Breast epithelium (tissue), 3 donors: Measurements from ENCODE around the gene MMP3.

Source experiments
- POLR2A ChIP-seq: fragments of 450-650 bp; IDR thresholded peaks from one replicate; pipeline ENCODE4 v1.6.1; 2016; ENCODE audit warnings: antibody characterized with exemption, mild to moderate bottlenecking, moderate library complexity
- TF ChIP-seq, protein P1 (sequence below), 3 donors: fragments of 450-650 bp; IDR thresholded peaks; one replicate each; pipeline ENCODE4 v1.5.1; 2016 to 2017; ENCODE audit warnings: antibody characterized with exemption in 3 of 3, mild to moderate bottlenecking in 3 of 3, moderate library complexity in 3 of 3

DNA sequence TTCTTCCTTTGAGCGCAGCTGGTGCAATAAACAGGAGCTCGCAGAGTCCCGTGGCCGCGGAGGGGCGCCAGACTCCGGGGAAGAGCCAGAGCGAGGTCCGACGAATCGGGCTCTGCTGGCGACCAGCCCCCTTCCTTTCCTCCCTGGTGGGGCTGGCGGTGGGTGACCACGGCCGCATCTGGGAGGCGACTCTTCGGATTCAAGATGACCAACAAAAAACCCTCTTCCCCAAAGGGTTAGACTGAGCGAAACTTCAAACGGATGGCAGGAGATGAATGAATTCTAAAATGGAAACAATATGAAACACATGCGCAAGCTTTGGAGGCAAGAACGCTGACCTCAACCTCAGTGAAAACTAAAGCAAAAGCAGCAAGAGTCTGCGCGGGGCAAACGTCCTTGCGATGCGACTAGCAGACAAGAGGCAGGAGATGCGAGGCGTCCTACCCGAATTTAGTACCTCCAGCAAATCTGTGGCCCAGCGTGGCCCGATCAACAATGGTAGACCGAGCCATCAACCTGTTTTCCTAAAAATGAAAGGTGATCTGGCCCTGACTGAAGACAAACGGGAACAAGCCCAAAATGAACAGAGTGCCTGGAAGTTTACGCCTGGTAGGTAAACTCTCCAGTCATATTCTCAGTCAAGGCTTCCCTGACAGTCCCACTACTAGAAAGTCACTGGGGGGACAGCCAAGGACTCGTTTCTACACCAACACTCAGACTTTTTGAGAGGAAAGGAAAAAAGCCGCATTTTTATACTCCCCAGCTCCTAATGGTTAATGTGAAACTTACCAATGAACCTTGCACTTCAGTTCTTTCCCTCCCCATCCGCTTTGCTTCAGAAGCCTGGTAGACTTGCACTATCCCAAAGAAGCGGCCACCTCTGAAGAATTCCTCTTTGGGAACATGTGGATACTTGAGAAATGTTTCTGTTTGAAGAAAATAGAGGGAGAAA, 11.6 kb downstream of the MMP3 start:
- TF ChIP-seq, protein P1, sequence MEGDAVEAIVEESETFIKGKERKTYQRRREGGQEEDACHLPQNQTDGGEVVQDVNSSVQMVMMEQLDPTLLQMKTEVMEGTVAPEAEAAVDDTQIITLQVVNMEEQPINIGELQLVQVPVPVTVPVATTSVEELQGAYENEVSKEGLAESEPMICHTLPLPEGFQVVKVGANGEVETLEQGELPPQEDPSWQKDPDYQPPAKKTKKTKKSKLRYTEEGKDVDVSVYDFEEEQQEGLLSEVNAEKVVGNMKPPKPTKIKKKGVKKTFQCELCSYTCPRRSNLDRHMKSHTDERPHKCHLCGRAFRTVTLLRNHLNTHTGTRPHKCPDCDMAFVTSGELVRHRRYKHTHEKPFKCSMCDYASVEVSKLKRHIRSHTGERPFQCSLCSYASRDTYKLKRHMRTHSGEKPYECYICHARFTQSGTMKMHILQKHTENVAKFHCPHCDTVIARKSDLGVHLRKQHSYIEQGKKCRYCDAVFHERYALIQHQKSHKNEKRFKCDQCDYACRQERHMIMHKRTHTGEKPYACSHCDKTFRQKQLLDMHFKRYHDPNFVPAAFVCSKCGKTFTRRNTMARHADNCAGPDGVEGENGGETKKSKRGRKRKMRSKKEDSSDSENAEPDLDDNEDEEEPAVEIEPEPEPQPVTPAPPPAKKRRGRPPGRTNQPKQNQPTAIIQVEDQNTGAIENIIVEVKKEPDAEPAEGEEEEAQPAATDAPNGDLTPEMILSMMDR (IDR thresholded peaks at IDR 0.05) = peak in 2 of 3 donors; percentile 13 to 27
- TF ChIP-seq POLR2A = no peak
